H1 (cell line): ENCODE measurements around the gene RPRML. TPM values are rescaled to one million over a fixed set of nuclear protein-coding genes. Genes with fewer than 3 reads are reported as not detected.
"Not testable (repeated sequence)": the region's sequence is repeated elsewhere in the genome, so short reads cannot be mapped to it uniquely, and the experiment has no call there.

Source experiments
- CTCF ChIA-PET: fragments of 300-600 bp; sonication (Branson Sonifier 250); formaldehyde crosslinking; loops from one replicate; lab custom pipeline; 2021; ENCODE audit not compliant: partially characterized antibody; lab: Charles Lee
- POLR2A ChIA-PET: fragments of 300-600 bp; sonication (Branson Sonifier 250); formaldehyde crosslinking; loops from one replicate; lab custom pipeline; 2021; ENCODE audit warnings: inconsistent platforms; ENCODE audit not compliant: partially characterized antibody; lab: Charles Lee
- DNase-seq, 2 experiments: peaks; one replicate each; pipeline versions ENCODE4 v3.0.0 to v3.0.0-alpha.2; 2010 to 2022; ENCODE audit warnings: low spot score in 2 of 2, low read depth in 1 of 2, mixed read lengths in 1 of 2
- FAIRE-seq: peaks from 2 replicates; lab custom pipeline; 2011; peaks lifted over from hg19 to GRCh38; lab: Jason Lieb, UNC
- H2AFZ ChIP-seq: 2 replicates; pipeline ENCODE4 v1.8.1; 2012; ENCODE audit warnings: low read length, inconsistent platforms
- H2AK5ac ChIP-seq: 2 replicates; pipeline ENCODE4 v1.6.1; 2013; ENCODE audit warnings: low read depth, low read length
- H2BK120ac ChIP-seq: replicated peaks from 2 replicates; pipeline ENCODE3; 2013; ENCODE audit warnings: low read depth, low read length, inconsistent platforms
- H2BK12ac ChIP-seq: 2 replicates; pipeline ENCODE4 v1.6.1; 2013; ENCODE audit warnings: low read depth, low read length
- H2BK15ac ChIP-seq: 2 replicates; pipeline ENCODE4 v1.6.1; 2013; ENCODE audit warnings: low read length
- H2BK20ac ChIP-seq: 2 replicates; pipeline ENCODE4 v1.6.1; 2013; ENCODE audit warnings: low read length
- H2BK5ac ChIP-seq: 2 replicates; pipeline ENCODE4 v1.6.1; 2013; ENCODE audit warnings: low read depth, low read length
- H3K14ac ChIP-seq: 2 replicates; pipeline ENCODE4 v1.6.1; 2013; ENCODE audit warnings: inconsistent platforms; ENCODE audit not compliant: insufficient read length
- H3K18ac ChIP-seq: 2 replicates; pipeline ENCODE4 v1.6.1; 2013; ENCODE audit warnings: low read length; ENCODE audit errors: extremely low read depth
- H3K23ac ChIP-seq: 2 replicates; pipeline ENCODE4 v1.6.1; 2013; ENCODE audit warnings: inconsistent platforms; ENCODE audit not compliant: insufficient read length
- H3K23me2 ChIP-seq: 2 replicates; pipeline ENCODE4 v1.6.1; 2013; ENCODE audit warnings: low read depth, low read length
- H3K27ac ChIP-seq: 2 replicates; pipeline ENCODE4 v1.6.1; 2011; ENCODE audit warnings: low read depth, low read length, inconsistent platforms
- H3K27me3 ChIP-seq, 4 experiments: replicated peaks in 1 of 4; 1 replicate in 1 of 4; 2 replicates in 3 of 4; pipeline versions ENCODE4 v1.6.1 to v1.8.1; 2011 to 2013; ENCODE audit warnings: low read length in 3 of 4, mild to moderate bottlenecking in 3 of 4, inconsistent platforms in 2 of 4, mixed read lengths in 2 of 4, moderate library complexity in 1 of 4; ENCODE audit not compliant: control insufficient read depth in 3 of 4, insufficient read depth in 3 of 4; ENCODE audit errors: extremely low read depth in 1 of 4
- H3K36me3 ChIP-seq, 4 experiments: 2 replicates each; pipeline versions ENCODE4 v1.6.1 to v1.8.1; 2011 to 2013; ENCODE audit warnings: mild to moderate bottlenecking in 4 of 4, low read length in 3 of 4, moderate library complexity in 2 of 4, control low read depth in 1 of 4, inconsistent platforms in 1 of 4; ENCODE audit not compliant: insufficient read depth in 4 of 4, control insufficient read depth in 2 of 4
- H3K4ac ChIP-seq: replicated peaks from 2 replicates; pipeline ENCODE3; 2013; ENCODE audit warnings: low read length, low read depth, mixed read lengths, inconsistent platforms; ENCODE audit not compliant: insufficient read length
- H3K4me1 ChIP-seq, 4 experiments: replicated peaks in 1 of 4; 1 replicate in 1 of 4; 2 replicates in 3 of 4; pipeline versions ENCODE4 v1.6.1 to v1.8.1; 2011 to 2013; ENCODE audit warnings: low read length in 3 of 4, inconsistent platforms in 2 of 4, mixed read lengths in 1 of 4; ENCODE audit not compliant: insufficient read depth in 4 of 4, control insufficient read depth in 3 of 4
- H3K4me2 ChIP-seq, 2 experiments: 2 replicates each; pipeline versions ENCODE4 v1.6.1 to v1.8.1; 2011 to 2013; ENCODE audit warnings: low read depth in 2 of 2, low read length in 2 of 2, control low read depth in 1 of 2, inconsistent platforms in 1 of 2, mild to moderate bottlenecking in 1 of 2; ENCODE audit not compliant: insufficient read depth in 1 of 2
- H3K4me3 ChIP-seq, 4 experiments: fragments of 200-600, 300-600 bp in 1 of 4; sonication (generic), shearing (Covaris generic), sonication (Bioruptor Twin) in 1 of 4; 2 replicates each; pipeline versions ENCODE4 v1.5.1 to v1.8.1; 2011 to 2016; ENCODE audit warnings: low read length in 4 of 4, low read depth in 3 of 4, control low read depth in 2 of 4, inconsistent platforms in 2 of 4, mild to moderate bottlenecking in 2 of 4, mixed read lengths in 1 of 4, moderate library complexity in 1 of 4; ENCODE audit not compliant: insufficient read depth in 2 of 4; ENCODE audit errors: extremely low read depth in 1 of 4
- H3K56ac ChIP-seq: replicated peaks from 2 replicates; pipeline ENCODE3; 2013; ENCODE audit warnings: low read depth, mild to moderate bottlenecking, mixed read lengths, low read length, inconsistent platforms; ENCODE audit not compliant: insufficient read length
- H3K79me1 ChIP-seq: 2 replicates; pipeline ENCODE4 v1.6.1; 2013; ENCODE audit warnings: low read depth, low read length, control low read depth
- H3K79me2 ChIP-seq, 2 experiments: 2 replicates each; pipeline versions ENCODE4 v1.6.1 to v1.8.1; 2012 to 2013; ENCODE audit warnings: low read length in 2 of 2, mild to moderate bottlenecking in 2 of 2, inconsistent platforms in 1 of 2; ENCODE audit not compliant: insufficient read depth in 2 of 2, control insufficient read depth in 1 of 2
- H3K9ac ChIP-seq, 4 experiments: replicated peaks in 1 of 4; 1 replicate in 1 of 4; 2 replicates in 3 of 4; pipeline versions ENCODE4 v1.6.1 to v1.8.1; 2011 to 2013; ENCODE audit warnings: low read depth in 3 of 4, low read length in 3 of 4, control low read depth in 2 of 4, mild to moderate bottlenecking in 2 of 4, moderate library complexity in 2 of 4, inconsistent platforms in 1 of 4; ENCODE audit errors: extremely low read depth in 1 of 4
- H3K9me3 ChIP-seq, 2 experiments: 2 replicates each; pipeline versions ENCODE4 v1.6.1 to v1.8.1; 2012 to 2013; ENCODE audit warnings: mild to moderate bottlenecking in 2 of 2, moderate library complexity in 2 of 2, control low read depth in 1 of 2, inconsistent platforms in 1 of 2, low read depth in 1 of 2, low read length in 1 of 2, mixed read lengths in 1 of 2; ENCODE audit not compliant: insufficient read depth in 2 of 2
- H4K20me1 ChIP-seq, 2 experiments: replicated peaks in 1 of 2; 2 replicates each; pipeline versions ENCODE3 to v1.8.1; 2011 to 2013; ENCODE audit warnings: inconsistent platforms in 2 of 2, low read length in 2 of 2, mild to moderate bottlenecking in 1 of 2; ENCODE audit not compliant: insufficient read depth in 2 of 2, control insufficient read depth in 1 of 2
- H4K5ac ChIP-seq: 2 replicates; pipeline ENCODE4 v1.6.1; 2013; ENCODE audit warnings: low read length, low read depth, mixed read lengths, inconsistent platforms; ENCODE audit not compliant: insufficient read length
- H4K8ac ChIP-seq: 2 replicates; pipeline ENCODE4 v1.8.0; 2013; ENCODE audit warnings: mild to moderate bottlenecking, moderate library complexity, low read length, inconsistent platforms; ENCODE audit not compliant: insufficient read depth; ENCODE audit errors: extremely low read depth
- H4K91ac ChIP-seq: replicated peaks from 2 replicates; pipeline ENCODE3; 2013; ENCODE audit warnings: low read length, mixed read lengths, inconsistent platforms; ENCODE audit not compliant: insufficient read length
- POLR2A ChIP-seq, 2 experiments: IDR thresholded peaks; 1 replicate in 1 of 2; 2 replicates in 1 of 2; pipeline ENCODE4 v1.6.1; 2011; ENCODE audit warnings: low read depth in 2 of 2, low read length in 2 of 2, mild to moderate bottlenecking in 2 of 2; ENCODE audit errors: control extremely low read depth in 1 of 2
- TBP ChIP-seq: IDR thresholded peaks from 2 replicates; pipeline ENCODE4 v1.6.1; 2011; ENCODE audit warnings: low read depth, low read length, improper control_type of control experiment
- WGBS, 2 experiments: shearing (Covaris generic) in 1 of 2; methylation state at CpG; one replicate each; pipeline versions ENCODE4 v1.1.6 to v1.1.7; 2013 to 2015; ENCODE audit warnings: low lambda C conversion rate in 2 of 2, mixed read lengths in 2 of 2, inconsistent platforms in 1 of 2, low coverage in 1 of 2, missing lambda C conversion rate in 1 of 2; ENCODE audit not compliant: insufficient replicate concordance in 2 of 2, insufficient coverage in 1 of 2, insufficient read length in 1 of 2; ENCODE audit errors: extremely low coverage in 1 of 2, missing lambda C conversion rate in 1 of 2; 5-methylcytosine and 5-hydroxymethylcytosine counted together
- polyA plus RNA-seq, 7 experiments: library from polyadenylated mRNA; depleted of rRNA in 3 of 7; stranded (reverse) in 5 of 7; unstranded in 2 of 7; fragments of >200 nt in 5 of 7; fragments of 200-250 nt in 2 of 7; gene quantifications; 1 replicate in 5 of 7; 2 replicates in 1 of 7; 4 replicates in 1 of 7; pipeline versions ENCODE4 v1.2.1 to v1.2.3, GENCODE V29; 2011 to 2013; ENCODE audit warnings: missing spikeins in 2 of 7, mixed read lengths in 2 of 7
- total RNA-seq: library from RNA; stranded (reverse); fragmentation: NEBNext Ultra II Directional; extraction: Animal tissue kit (Norgen Biotek cat#: 25700); gene quantifications from 2 replicates; pipeline ENCODE4 v1.2.1, GENCODE V29; 2021

RPRML gene
- total and polyA plus RNA-seq, 2 of the 8 experiments (the other 6 are each of a cell fraction or from before 2014, with no cell fraction given): 3.5 to 5.5 TPM

DNA sequence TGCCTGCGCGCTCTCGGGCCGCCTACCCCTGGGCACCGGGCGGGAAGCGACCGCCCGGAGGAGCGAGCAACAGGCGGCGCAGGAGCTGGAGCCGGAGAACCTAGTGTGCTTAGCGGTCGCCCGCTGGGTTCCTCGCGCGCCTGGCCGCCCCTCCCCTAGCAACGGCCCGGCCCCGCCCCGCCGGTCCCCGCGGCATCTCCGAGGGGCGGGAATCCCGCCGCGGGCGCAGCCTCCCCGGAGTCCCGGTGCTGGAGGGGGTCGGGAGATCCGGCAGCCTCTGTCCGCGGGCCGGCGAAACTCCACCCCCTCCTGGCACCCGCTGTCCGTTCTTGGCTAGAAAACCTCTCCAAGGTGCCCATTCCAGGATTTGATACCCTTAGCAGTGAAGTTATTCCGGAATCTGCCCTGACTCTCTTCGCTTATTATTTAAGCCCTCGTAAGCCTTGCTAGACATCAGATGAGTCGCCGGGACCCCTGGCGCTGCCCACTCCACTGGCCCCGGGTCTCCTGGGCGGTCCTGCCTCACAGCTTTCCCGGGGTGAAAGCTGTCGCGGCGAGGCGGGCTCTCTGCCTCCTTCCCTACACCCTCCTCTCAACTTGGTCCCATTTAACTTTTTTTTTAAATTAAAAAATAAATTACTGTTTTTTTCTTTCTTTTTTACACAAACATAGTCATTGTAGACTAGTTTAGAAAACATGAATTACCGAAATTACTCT is at the start of gene RPRML (continued):
- TF ChIP-seq POLR2A (IDR thresholded peaks at IDR 0.05; ENCODE audit: control extremely low read depth in 1 of 2, low read depth in 2 of 2, low read length in 2 of 2): no peak
- no peak for TF ChIP-seq TBP

GRCh38 chr17:47016966-47017365 is 37.9 kb upstream of the RPRML start:
- H2AFZ ChIP-seq, H4K5ac ChIP-seq, H4K91ac ChIP-seq, H3K4me3 ChIP-seq, H2BK15ac ChIP-seq, H3K4me1 ChIP-seq, POLR2A ChIA-PET, CTCF ChIA-PET, H3K36me3 ChIP-seq, H3K14ac ChIP-seq, H3K79me1 ChIP-seq, H3K9me3 ChIP-seq, H3K56ac ChIP-seq, H3K4me2 ChIP-seq, H2AK5ac ChIP-seq, H2BK5ac ChIP-seq, H3K27me3 ChIP-seq, DNase-seq, H3K23me2 ChIP-seq, H4K8ac ChIP-seq, FAIRE-seq, H2BK20ac ChIP-seq, H3K79me2 ChIP-seq, H3K4ac ChIP-seq, H4K20me1 ChIP-seq, H3K18ac ChIP-seq, H2BK120ac ChIP-seq, H2BK12ac ChIP-seq, H3K23ac ChIP-seq, H3K9ac ChIP-seq, H3K27ac ChIP-seq: not testable (repeated sequence)
- 92% methylated on average over 9 of the region's 15 CpGs; no CpG with 5 or more reads in 1 of the 2 experiments for WGBS, 2 experiments
